BLaER1 treated with 17β-estradiol and CSF1 and Interleukin-3, amounts not matched to agents 10 nM and 100 nM (cell line): ENCODE measurements around the gene RETREG1.
"Not testable (repeated sequence)": the region's sequence is repeated elsewhere in the genome, so short reads cannot be mapped to it uniquely, and the experiment has no call there.

ENCODE experiments used
- H3K27ac ChIP-seq, 11 experiments: shearing (Covaris generic); formaldehyde crosslinking; 2 replicates each; pipeline ENCODE4 v1.8.1; 2022
- H3K27me3 ChIP-seq, 11 experiments: shearing (Covaris generic); formaldehyde crosslinking; 2 replicates each; pipeline ENCODE4 v1.8.1; 2022
- H3K36me3 ChIP-seq, 11 experiments: shearing (Covaris generic); formaldehyde crosslinking; 2 replicates each; pipeline ENCODE4 v1.8.1; 2022
- H3K4me1 ChIP-seq, 10 experiments: shearing (Covaris generic); formaldehyde crosslinking; 2 replicates each; pipeline ENCODE4 v1.8.1; 2022
- H3K4me2 ChIP-seq, 11 experiments: shearing (Covaris generic); formaldehyde crosslinking; 2 replicates each; pipeline ENCODE4 v1.8.1; 2022
- H3K4me3 ChIP-seq, 10 experiments: shearing (Covaris generic); formaldehyde crosslinking; 2 replicates each; pipeline ENCODE4 v1.8.1; 2022
- H3K9ac ChIP-seq, 11 experiments: shearing (Covaris generic); formaldehyde crosslinking; 2 replicates each; pipeline ENCODE4 v1.8.1; 2022
- H3K9me3 ChIP-seq, 11 experiments: shearing (Covaris generic); formaldehyde crosslinking; replicated peaks in 1 of 11; 2 replicates each; pipeline ENCODE4 v1.8.1; 2022
- H4K20me1 ChIP-seq, 11 experiments: shearing (Covaris generic); formaldehyde crosslinking; 2 replicates each; pipeline ENCODE4 v1.8.1; 2022
- Cebpa-rat ChIP-seq, 11 experiments: shearing (Covaris generic); IDR thresholded peaks; 2 replicates each; pipeline ENCODE4 v1.8.1; 2022

RETREG1 gene

GRCh38 chr5:16484081-16484480 is 132.7 kb downstream of the RETREG1 start:
- Histone ChIP-seq H3K4me1 (no peaks in the 10 kb centered on the region), H3K4me3 (no peak overlapping the region), H3K27ac (no peak overlapping the region), H3K9ac (no peak overlapping the region), H3K27me3 (no peaks in the 10 kb centered on the region), H4K20me1 (peaks cover 0 to 13% (median 0%) of the 10 kb centered on the region in 11 experiments; a peak in 1 of 22 replicates), H3K36me3 (peaks cover 0 to 23% (median 6%) of the 10 kb centered on the region in 11 experiments; a peak in 8 of 22 replicates), H3K4me2 (no peak overlapping the region), H3K9me3 (peaks cover 0 to 15% (median 12%) of the 10 kb centered on the region in 11 experiments; a peak in 10 of 22 replicates)
- no peak for TF ChIP-seq Cebpa-rat (IDR thresholded peaks at IDR 0.05)

DNA sequence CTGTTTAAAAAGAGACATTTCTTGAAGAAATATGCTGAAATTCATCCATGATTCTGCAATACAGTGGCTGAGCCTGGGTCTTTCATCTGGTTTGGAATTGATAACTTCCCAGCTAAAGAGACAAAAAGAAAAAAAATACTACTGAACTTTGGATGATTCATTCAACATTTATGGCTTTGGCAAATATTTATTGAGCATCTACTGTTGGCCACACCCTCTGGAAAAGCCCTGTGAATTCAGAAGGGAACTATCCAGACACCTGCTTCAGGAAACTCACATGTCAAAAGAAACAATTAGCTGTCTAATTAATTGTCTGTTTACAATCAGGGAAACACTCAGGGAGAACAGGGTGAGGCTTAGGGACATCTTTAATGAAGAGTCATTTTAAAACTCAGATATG is 133.4 kb downstream of the RETREG1 start:
- no peak overlapping the region for H3K9ac ChIP-seq
- no peak overlapping the region for H3K27ac ChIP-seq
- peaks cover 0 to 23% (median 6%) of the 10 kb centered on the region in 11 experiments; a peak in 8 of 22 replicates for H3K36me3 ChIP-seq
- no peaks in the 10 kb centered on the region for H3K27me3 ChIP-seq
- H4K20me1 ChIP-seq = peaks cover 0 to 12% (median 0%) of the 10 kb centered on the region in 11 experiments; a peak in 1 of 22 replicates
- H3K9me3 ChIP-seq = peaks cover 0 to 15% (median 12%) of the 10 kb centered on the region in 11 experiments; a peak in 10 of 22 replicates
- no peak overlapping the region for H3K4me3 ChIP-seq
- no peaks in the 10 kb centered on the region for H3K4me1 ChIP-seq
- no peak for TF ChIP-seq Cebpa-rat (IDR thresholded peaks at IDR 0.05)
- no peak overlapping the region for H3K4me2 ChIP-seq

- Histone ChIP-seq H3K4me3 (no peak overlapping the region), H3K36me3 (peaks cover 0 to 20% (median 6%) of the 10 kb centered on the region in 11 experiments; a peak in 8 of 22 replicates), H3K9me3 (peaks cover 0 to 15% (median 12%) of the 10 kb centered on the region in 11 experiments; a peak in 10 of 22 replicates), H3K27me3 (no peaks in the 10 kb centered on the region), H3K4me2 (no peak overlapping the region), H4K20me1 (peaks cover 0 to 9% (median 0%) of the 10 kb centered on the region in 11 experiments; a peak in 1 of 22 replicates), H3K9ac (no peak overlapping the region), H3K4me1 (no peaks in the 10 kb centered on the region), H3K27ac (no peak overlapping the region)
- TF ChIP-seq Cebpa-rat (IDR thresholded peaks at IDR 0.05) = no peak
These were observed 133.9 kb downstream of the RETREG1 start for GRCh38 chr5:16482891-16483290.

DNA sequence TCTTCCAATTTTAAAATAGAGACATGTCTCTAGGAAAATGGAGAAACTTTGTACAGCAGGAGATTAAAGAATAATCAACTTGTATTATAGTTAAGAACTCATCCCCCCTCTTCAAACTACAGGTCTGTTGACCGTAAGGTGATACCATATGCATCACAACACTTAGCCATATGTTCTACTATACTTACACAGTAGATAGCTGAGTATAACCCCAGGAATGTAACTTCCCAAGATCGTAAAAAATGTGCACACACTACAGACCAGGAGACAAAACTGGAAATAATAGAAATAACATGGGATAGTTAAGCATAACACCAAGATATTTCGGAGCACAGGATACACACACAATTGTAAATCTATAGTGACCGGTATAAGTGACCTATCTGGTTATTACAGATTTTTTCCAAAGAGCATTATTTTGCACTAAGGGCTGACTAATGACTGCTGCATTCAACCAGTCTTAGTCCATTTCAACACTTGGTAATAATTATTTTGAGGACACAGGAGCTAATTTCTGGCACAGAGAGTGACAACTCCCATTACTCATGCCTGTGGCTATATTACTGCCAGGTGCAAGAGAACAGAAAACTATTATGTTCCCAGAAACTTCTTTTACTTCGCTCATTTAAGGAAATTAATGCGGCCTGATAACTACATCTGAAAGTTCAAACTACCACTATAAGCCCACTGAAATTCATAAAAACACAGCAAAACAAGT is 135.8 kb downstream of the RETREG1 start:
- H3K27me3 ChIP-seq = no peaks in the 10 kb centered on the region
- TF ChIP-seq Cebpa-rat (IDR thresholded peaks at IDR 0.05) = no peak
- H3K4me2 ChIP-seq = no peak overlapping the region
- no peak overlapping the region for H3K9ac ChIP-seq
- H4K20me1 ChIP-seq = no peaks in the 10 kb centered on the region
- H3K4me1 ChIP-seq = no peaks in the 10 kb centered on the region
- no peak overlapping the region for H3K27ac ChIP-seq
- H3K9me3 ChIP-seq = peaks cover 0 to 15% (median 12%) of the 10 kb centered on the region in 11 experiments; a peak in 10 of 22 replicates
- H3K4me3 ChIP-seq = no peak overlapping the region
- H3K36me3 ChIP-seq = peaks cover 2 to 31% (median 13%) of the 10 kb centered on the region in 11 experiments; a peak in 11 of 22 replicates

GRCh38 chr5:16480144-16480543 is 136.7 kb downstream of the RETREG1 start:
- no peak for TF ChIP-seq Cebpa-rat (IDR thresholded peaks at IDR 0.05)
- no peak overlapping the region for H3K4me3 ChIP-seq
- H3K27ac ChIP-seq = no peak overlapping the region
- H4K20me1 ChIP-seq = no peaks in the 10 kb centered on the region
- no peak overlapping the region for H3K4me2 ChIP-seq
- no peaks in the 10 kb centered on the region for H3K27me3 ChIP-seq
- H3K36me3 ChIP-seq = peaks cover 2 to 35% (median 14%) of the 10 kb centered on the region in 11 experiments; a peak in 12 of 22 replicates
- H3K9me3 ChIP-seq = peaks cover 0 to 15% (median 12%) of the 10 kb centered on the region in 11 experiments; a peak in 10 of 22 replicates
- H3K4me1 ChIP-seq = no peaks in the 10 kb centered on the region
- no peak overlapping the region for H3K9ac ChIP-seq

- H3K9ac ChIP-seq = no peak overlapping the region
- no peaks in the 10 kb centered on the region; a peak in 1 of 22 replicates for H4K20me1 ChIP-seq
- peaks cover 2 to 41% (median 20%) of the 10 kb centered on the region in 11 experiments; a peak in 14 of 22 replicates for H3K36me3 ChIP-seq
- H3K9me3 ChIP-seq = peaks cover 0 to 15% (median 12%) of the 10 kb centered on the region in 11 experiments; a peak in 10 of 22 replicates
- H3K4me1 ChIP-seq = no peaks in the 10 kb centered on the region
- no peak for TF ChIP-seq Cebpa-rat (IDR thresholded peaks at IDR 0.05)
- H3K27me3 ChIP-seq = no peaks in the 10 kb centered on the region
- H3K27ac ChIP-seq = no peak overlapping the region
- no peak overlapping the region for H3K4me2 ChIP-seq
- no peak overlapping the region for H3K4me3 ChIP-seq
These were observed 139.3 kb downstream of the RETREG1 start for GRCh38 chr5:16477541-16477940.

- H3K27me3 ChIP-seq, H3K4me3 ChIP-seq, H3K4me1 ChIP-seq, H3K27ac ChIP-seq, H3K9ac ChIP-seq, H3K4me2 ChIP-seq, H4K20me1 ChIP-seq: not testable (repeated sequence)
- peaks cover 0 to 15% (median 12%) of the 10 kb centered on the region in 11 experiments; a peak in 10 of 22 replicates for H3K9me3 ChIP-seq
- H3K36me3 ChIP-seq = peaks cover 2 to 41% (median 19%) of the 10 kb centered on the region in 11 experiments; a peak in 14 of 22 replicates
These were observed 140.4 kb downstream of the RETREG1 start for GRCh38 chr5:16476417-16476816.

DNA sequence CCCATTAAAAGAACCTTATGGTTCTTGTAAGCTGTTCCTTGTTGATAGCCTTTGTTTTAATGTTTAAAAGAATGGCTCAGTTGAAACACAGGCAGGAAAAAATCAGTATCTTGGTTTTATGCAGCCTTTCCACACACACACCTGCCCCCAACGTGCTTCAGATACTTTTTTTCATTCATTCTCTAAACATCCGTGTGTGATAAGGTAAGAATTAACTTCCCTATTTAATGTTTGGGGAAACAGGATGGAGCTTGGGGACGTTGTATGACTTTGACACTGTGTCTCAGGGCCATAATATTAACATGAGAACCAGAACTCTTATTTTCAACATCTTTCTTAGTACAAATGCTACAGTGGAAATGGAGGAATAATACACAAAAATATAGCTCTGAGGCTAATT is 145.4 kb downstream of the RETREG1 start:
- Histone ChIP-seq H3K27ac (no peak overlapping the region), H3K9me3 (no peaks in the 10 kb centered on the region), H3K4me2 (no peak overlapping the region), H3K4me3 (no peak overlapping the region), H3K9ac (no peak overlapping the region), H3K36me3 (peaks cover 4 to 28% (median 12%) of the 10 kb centered on the region in 11 experiments; a peak in 16 of 22 replicates), H3K27me3 (no peaks in the 10 kb centered on the region), H4K20me1 (peaks cover 0 to 7% (median 0%) of the 10 kb centered on the region in 11 experiments; a peak in 2 of 22 replicates), H3K4me1 (peaks cover 16 to 22% (median 18%) of the 10 kb centered on the region in 10 experiments)
- no peak for TF ChIP-seq Cebpa-rat (IDR thresholded peaks at IDR 0.05)

GRCh38 chr5:16467363-16468219 is 149.2 kb downstream of the RETREG1 start:
- peak overlapping the region; percentile 88 to 98 (median 95) for H3K4me2 ChIP-seq

More at GRCh38 chr5:16467363-16468219, 149.2 kb downstream of the RETREG1 start:
- H3K4me1 ChIP-seq = peaks cover 35 to 44% (median 39%) of the 10 kb centered on the region in 10 experiments
- H3K27ac ChIP-seq = 0 out of 22 replicates have a peak overlapping the region, but pooled peaks of 1 of the 11 experiments have one; percentile 10
- H3K9ac ChIP-seq = no peak overlapping the region
- peaks cover 19 to 36% (median 27%) of the 10 kb centered on the region in 11 experiments for H4K20me1 ChIP-seq
- peaks cover 12 to 24% (median 17%) of the 10 kb centered on the region in 11 experiments for H3K36me3 ChIP-seq
- H3K4me3 ChIP-seq = peak overlapping the region in 2 of 10 experiments; percentile 94 to 96; a peak in 1 of 20 replicates
- no peaks in the 10 kb centered on the region for H3K27me3 ChIP-seq
- TF ChIP-seq Cebpa-rat (IDR thresholded peaks at IDR 0.05) = no peak
- H3K9me3 ChIP-seq = no peaks in the 10 kb centered on the region
